Endothelial cell (in vitro differentiated cells): ENCODE measurements around the gene ELF4. TPM values are rescaled to one million over a fixed set of nuclear protein-coding genes. Genes with fewer than 3 reads are reported as not detected.

Experiments used
- DNase-seq: peaks from one replicate; pipeline ENCODE4 v3.0.0; 2021; ENCODE audit warnings: low spot score
- H3K27ac Mint-ChIP-seq: one replicate; pipeline ENCODE4 v1.8.0; 2021; ENCODE audit warnings: mixed read lengths, inconsistent platforms; ENCODE audit not compliant: unreplicated experiment
- H3K27me3 Mint-ChIP-seq: one replicate; pipeline ENCODE4 v1.8.0; 2021; ENCODE audit warnings: mild to moderate bottlenecking, moderate library complexity, mixed read lengths, inconsistent platforms; ENCODE audit not compliant: unreplicated experiment
- H3K36me3 Mint-ChIP-seq: one replicate; pipeline ENCODE4 v1.8.0; 2021; ENCODE audit warnings: mild to moderate bottlenecking, low read depth, mixed read lengths, inconsistent platforms; ENCODE audit not compliant: unreplicated experiment
- H3K4me1 Mint-ChIP-seq: one replicate; pipeline ENCODE4 v1.8.0; 2021; ENCODE audit warnings: mild to moderate bottlenecking, mixed read lengths, inconsistent platforms; ENCODE audit not compliant: unreplicated experiment
- H3K4me3 Mint-ChIP-seq: one replicate; pipeline ENCODE4 v1.8.0; 2021; ENCODE audit warnings: mild to moderate bottlenecking, mixed read lengths, inconsistent platforms; ENCODE audit not compliant: unreplicated experiment
- H3K9me3 Mint-ChIP-seq: one replicate; pipeline ENCODE4 v1.8.0; 2021; ENCODE audit warnings: mixed read lengths, inconsistent platforms; ENCODE audit not compliant: unreplicated experiment
- total RNA-seq: library from RNA; stranded (reverse); fragmentation: NEBNext Ultra II Directional; extraction: Animal tissue kit (Norgen Biotek cat#: 25700); gene quantifications from one replicate; pipeline ENCODE4 v1.2.1, GENCODE V29; 2021; ENCODE audit not compliant: unreplicated experiment
- TF ChIP-seq, protein P1 (sequence below): fragments of 200-600 bp; sonication (generic); IDR thresholded peaks from one replicate; pipeline ENCODE4 v1.5.0; 2021; ENCODE audit warnings: antibody characterized with exemption; ENCODE audit not compliant: unreplicated experiment

The ELF4 gene
- total RNA-seq, 1 donor from 2014 or later: 23.6 TPM

DNA sequence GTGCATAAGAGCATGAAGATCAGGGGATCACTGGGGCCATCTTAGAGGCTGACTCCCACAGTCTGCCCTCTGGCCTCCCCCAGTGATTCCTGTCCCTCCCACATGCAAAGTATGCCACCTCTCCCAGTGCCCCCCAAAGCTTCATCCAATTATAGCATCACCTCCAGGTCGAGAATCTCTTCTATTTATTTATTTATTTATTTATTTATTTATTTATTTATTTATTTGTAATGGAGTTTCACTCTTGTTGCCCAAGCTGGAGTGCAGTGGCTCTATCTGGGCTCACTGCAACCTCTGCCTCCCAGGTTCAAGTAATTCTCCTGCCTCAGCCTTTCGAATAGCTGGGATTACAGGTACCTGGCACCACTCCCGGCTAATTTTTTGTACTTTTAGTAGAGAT, 77.7 kb downstream of the ELF4 start:
- Mint-ChIP-seq H3K9me3 (no peaks in the 10 kb centered on the region), H3K4me3 (no peak overlapping the region), H3K4me1 (peaks cover 3% of the 10 kb centered on the region), H3K27me3 (peaks cover 2% of the 10 kb centered on the region), H3K36me3 (peaks cover 5% of the 10 kb centered on the region), H3K27ac (no peak overlapping the region)
- no peak for DNase-seq
- TF ChIP-seq, protein P1, sequence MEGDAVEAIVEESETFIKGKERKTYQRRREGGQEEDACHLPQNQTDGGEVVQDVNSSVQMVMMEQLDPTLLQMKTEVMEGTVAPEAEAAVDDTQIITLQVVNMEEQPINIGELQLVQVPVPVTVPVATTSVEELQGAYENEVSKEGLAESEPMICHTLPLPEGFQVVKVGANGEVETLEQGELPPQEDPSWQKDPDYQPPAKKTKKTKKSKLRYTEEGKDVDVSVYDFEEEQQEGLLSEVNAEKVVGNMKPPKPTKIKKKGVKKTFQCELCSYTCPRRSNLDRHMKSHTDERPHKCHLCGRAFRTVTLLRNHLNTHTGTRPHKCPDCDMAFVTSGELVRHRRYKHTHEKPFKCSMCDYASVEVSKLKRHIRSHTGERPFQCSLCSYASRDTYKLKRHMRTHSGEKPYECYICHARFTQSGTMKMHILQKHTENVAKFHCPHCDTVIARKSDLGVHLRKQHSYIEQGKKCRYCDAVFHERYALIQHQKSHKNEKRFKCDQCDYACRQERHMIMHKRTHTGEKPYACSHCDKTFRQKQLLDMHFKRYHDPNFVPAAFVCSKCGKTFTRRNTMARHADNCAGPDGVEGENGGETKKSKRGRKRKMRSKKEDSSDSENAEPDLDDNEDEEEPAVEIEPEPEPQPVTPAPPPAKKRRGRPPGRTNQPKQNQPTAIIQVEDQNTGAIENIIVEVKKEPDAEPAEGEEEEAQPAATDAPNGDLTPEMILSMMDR: no peak

GRCh38 chrX:130030826-130031225, 79.5 kb downstream of the ELF4 start:
- H3K4me3 Mint-ChIP-seq: no peak overlapping the region
- no peaks in the 10 kb centered on the region for H3K9me3 Mint-ChIP-seq
- peaks cover 3% of the 10 kb centered on the region for H3K4me1 Mint-ChIP-seq
- TF ChIP-seq, protein P1: no peak
- peaks cover 10% of the 10 kb centered on the region for H3K36me3 Mint-ChIP-seq
- peaks cover 2% of the 10 kb centered on the region for H3K27me3 Mint-ChIP-seq
- H3K27ac Mint-ChIP-seq: no peak overlapping the region
- DNase-seq: no peak

DNA sequence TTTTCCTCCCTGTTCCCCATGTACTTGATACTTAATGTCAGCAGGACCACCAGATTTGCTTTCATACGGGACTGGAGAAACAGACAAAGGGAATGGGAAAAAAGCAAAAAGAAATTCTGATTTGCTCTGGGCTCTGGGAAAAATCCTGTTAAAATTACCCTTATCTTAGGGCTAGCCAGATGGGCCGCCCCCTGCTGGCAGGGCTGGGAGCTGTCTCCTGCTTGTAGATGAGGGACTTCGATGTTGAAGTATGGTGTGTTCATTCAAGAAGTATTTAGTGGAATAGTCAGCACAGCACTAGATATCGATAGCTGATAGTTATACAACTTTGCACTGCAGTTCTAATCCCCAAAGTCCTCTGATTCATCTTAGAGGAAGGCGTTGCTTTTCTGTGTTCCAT, 82.1 kb downstream of the ELF4 start:
- peak; percentile 55 for DNase-seq
- Mint-ChIP-seq H3K4me1 (peaks cover 16% of the 10 kb centered on the region), H3K4me3 (no peak overlapping the region), H3K36me3 (peaks cover 22% of the 10 kb centered on the region), H3K27me3 (peaks cover 2% of the 10 kb centered on the region), H3K9me3 (no peaks in the 10 kb centered on the region), H3K27ac (no peak overlapping the region)
- TF ChIP-seq, protein P1: peak; percentile 55

DNA sequence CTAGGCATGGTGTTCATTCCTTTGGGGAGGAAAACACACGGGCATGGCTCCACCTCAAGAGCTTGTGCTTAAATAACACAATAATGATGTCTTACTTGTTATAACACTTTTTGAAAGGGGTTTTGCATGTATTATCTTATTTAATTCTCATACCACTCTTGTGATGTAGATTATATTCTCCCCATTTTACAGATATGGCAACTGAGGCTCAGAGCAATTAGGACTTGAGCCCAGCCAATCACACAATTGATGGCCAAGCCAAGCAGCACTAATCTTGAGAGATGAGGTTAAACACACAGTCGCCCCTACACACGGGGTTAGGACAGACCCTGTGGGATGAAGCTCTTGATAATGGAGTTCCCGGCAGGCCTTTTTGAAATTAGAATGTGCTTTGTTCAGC, 82.7 kb downstream of the ELF4 start:
- Mint-ChIP-seq H3K9me3 (no peaks in the 10 kb centered on the region), H3K4me1 (peaks cover 16% of the 10 kb centered on the region), H3K27ac (no peak overlapping the region), H3K27me3 (peaks cover 2% of the 10 kb centered on the region), H3K36me3 (peaks cover 22% of the 10 kb centered on the region), H3K4me3 (no peak overlapping the region)
- DNase-seq: no peak
- TF ChIP-seq, protein P1: no peak

DNA sequence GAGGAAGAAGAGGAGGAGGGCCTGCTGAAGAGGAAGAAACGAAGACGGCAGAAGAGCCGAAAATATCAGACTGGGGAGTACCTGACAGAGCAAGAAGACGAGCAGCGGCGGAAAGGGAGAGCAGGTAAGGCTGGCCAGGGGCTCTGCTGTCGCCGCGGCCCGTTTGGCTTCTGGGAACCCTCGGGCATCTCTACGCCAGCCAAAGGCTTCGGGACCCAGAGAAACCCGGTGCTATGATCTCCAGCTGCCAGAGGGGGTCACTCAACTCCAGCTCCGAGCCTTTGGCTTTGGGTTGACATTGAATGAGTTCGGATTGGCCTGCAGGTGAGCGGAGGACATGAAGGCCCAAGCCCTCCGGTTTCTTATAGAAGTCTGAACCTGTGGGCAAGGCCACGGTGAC, 85.0 kb downstream of the ELF4 start:
- Mint-ChIP-seq H3K9me3 (no peaks in the 10 kb centered on the region), H3K36me3 (peaks cover 16% of the 10 kb centered on the region), H3K4me3 (no peak overlapping the region), H3K27ac (no peak overlapping the region), H3K4me1 (peaks cover 15% of the 10 kb centered on the region), H3K27me3 (no peaks in the 10 kb centered on the region)
- TF ChIP-seq, protein P1: no peak
- no peak for DNase-seq
